HCT116 (cell line): ENCODE data around the gene EFL1. TPM values are rescaled to one million over a fixed set of nuclear protein-coding genes. Genes with fewer than 3 reads are reported as not detected.
"Not testable (repeated sequence)": the region's sequence is repeated elsewhere in the genome, so short reads cannot be mapped to it uniquely, and the experiment has no call there.

ENCODE experiments used
- ATAC-seq: fragments of 200-7000 bp; cut with Tn5 transposase; 2 replicates; pipeline ENCODE4 v1.9.1; 2020; ENCODE audit warnings: mild to moderate bottlenecking, moderate library complexity
- BruUV-seq: library from RNA; stranded (reverse); fragments of 400-500 nt; replicated peaks from 2 replicates; lab custom pipeline; 2021; lab: Mats Ljungman, UMichigan
- CTCF ChIA-PET: fragments of 300-600 bp; sonication (Branson Sonifier 250); formaldehyde crosslinking; loops from one replicate; lab custom pipeline; 2021; ENCODE audit warnings: antibody characterized with exemption; lab: Charles Lee
- POLR2A ChIA-PET: fragments of 300-600, 350-600 bp; sonication (Branson Sonifier 250); formaldehyde crosslinking; loops from one replicate; lab custom pipeline; 2021; ENCODE audit warnings: antibody characterized with exemption; lab: Charles Lee
- RAD21 ChIA-PET, 2 experiments: fragments of 300-600 bp; sonication (Branson Sonifier 250); formaldehyde crosslinking; loops; one replicate each; lab custom pipeline; 2023; ENCODE audit warnings: low total read pairs in 2 of 2; ENCODE audit not compliant: uncharacterized antibody in 2 of 2, unreplicated experiment in 2 of 2, low non-redundant PET in 1 of 2; lab: Charles Lee
- DNase-seq: peaks from one replicate; pipeline ENCODE4 v3.0.0-alpha.2; 2010; ENCODE audit warnings: low read depth, low spot score
- H2AFZ ChIP-seq: fragments of 200-600 bp; shearing (Covaris generic), sonication (generic); 2 replicates; pipeline ENCODE4 v1.6.1; 2017; ENCODE audit warnings: low read depth, mixed run types, mixed read lengths, antibody characterized with exemption, low read length; ENCODE audit not compliant: poor library complexity, severe bottlenecking
- H3K27ac ChIP-seq: 2 replicates; pipeline ENCODE4 v1.5.1; 2012; ENCODE audit warnings: low read depth, low read length
- H3K27me3 ChIP-seq: fragments of 200-600 bp; sonication (generic); 2 replicates; pipeline ENCODE4 v1.6.1; 2016; ENCODE audit warnings: mixed run types, low read length, mixed read lengths; ENCODE audit not compliant: insufficient read depth
- H3K36me3 ChIP-seq, 2 experiments: fragments of 200-500 bp in 1 of 2; fragments of 200-600 bp in 1 of 2; sonication (Bioruptor generic) in 1 of 2; sonication (generic) in 1 of 2; 2 replicates each; pipeline versions ENCODE4 v1.5.1 to v1.6.1; 2014 to 2016; ENCODE audit warnings: low read length in 2 of 2, inconsistent platforms in 1 of 2, mixed read lengths in 1 of 2, mixed run types in 1 of 2; ENCODE audit not compliant: insufficient read depth in 2 of 2, control insufficient read depth in 1 of 2
- H3K4me1 ChIP-seq, 2 experiments: fragments of 200-600 bp in 1 of 2; sonication (generic) in 1 of 2; 2 replicates each; pipeline versions ENCODE4 v1.5.1 to v1.6.1; 2012 to 2017; ENCODE audit warnings: low read length in 2 of 2, inconsistent platforms in 1 of 2, mild to moderate bottlenecking in 1 of 2, mixed read lengths in 1 of 2, mixed run types in 1 of 2, moderate library complexity in 1 of 2; ENCODE audit not compliant: insufficient read depth in 2 of 2, control insufficient read depth in 1 of 2
- H3K4me2 ChIP-seq: fragments of 200-600 bp; sonication (generic); 2 replicates; pipeline ENCODE4 v1.6.1; 2017; ENCODE audit warnings: mixed run types, low read length, mixed read lengths
- H3K4me3 ChIP-seq, 2 experiments: fragments of 200-600 bp in 1 of 2; sonication (generic) in 1 of 2; replicated peaks in 1 of 2; 2 replicates each; pipeline ENCODE4 v1.5.1; 2011 to 2016; ENCODE audit warnings: low read length in 2 of 2, control low read depth in 1 of 2, low read depth in 1 of 2, mild to moderate bottlenecking in 1 of 2, mixed read lengths in 1 of 2, mixed run types in 1 of 2
- H3K79me2 ChIP-seq: fragments of 200-600 bp; sonication (generic); 2 replicates; pipeline ENCODE4 v1.6.1; 2017; ENCODE audit warnings: mild to moderate bottlenecking, mixed run types, low read length, moderate library complexity, mixed read lengths; ENCODE audit not compliant: insufficient read depth
- H3K9ac ChIP-seq: fragments of 200-600 bp; sonication (generic); 2 replicates; pipeline ENCODE4 v1.6.1; 2016; ENCODE audit warnings: low read length, mixed read lengths
- H3K9me2 ChIP-seq: fragments of 200-600 bp; sonication (generic), shearing (Covaris generic); 2 replicates; pipeline ENCODE4 v1.6.1; 2017; ENCODE audit warnings: mixed run types, mild to moderate bottlenecking, moderate library complexity; ENCODE audit not compliant: insufficient read depth
- H3K9me3 ChIP-seq, 2 experiments: fragments of 200-500 bp in 1 of 2; fragments of 200-600 bp in 1 of 2; sonication (Bioruptor generic) in 1 of 2; sonication (generic) in 1 of 2; 2 replicates each; pipeline ENCODE4 v1.6.1; 2014 to 2017; ENCODE audit warnings: low read length in 2 of 2, mixed read lengths in 2 of 2, inconsistent platforms in 1 of 2, low read depth in 1 of 2, mild to moderate bottlenecking in 1 of 2, mixed run types in 1 of 2, moderate library complexity in 1 of 2; ENCODE audit not compliant: control insufficient read depth in 1 of 2, insufficient read depth in 1 of 2
- H4K20me1 ChIP-seq: fragments of 200-600 bp; sonication (generic), shearing (Covaris generic); 2 replicates; pipeline ENCODE4 v1.6.1; 2017; ENCODE audit warnings: mixed run types, mild to moderate bottlenecking, moderate library complexity; ENCODE audit not compliant: insufficient read depth
- CBX3 ChIP-seq: IDR thresholded peaks from 2 replicates; pipeline ENCODE4 v1.6.1; 2012; ENCODE audit warnings: low read depth
- ELF1 ChIP-seq: IDR thresholded peaks from 2 replicates; pipeline ENCODE4 v1.6.1; 2012; ENCODE audit warnings: low read depth, borderline replicate concordance
- FOSL1 ChIP-seq: IDR thresholded peaks from 2 replicates; pipeline ENCODE4 v1.6.1; 2012; ENCODE audit warnings: low read depth
- JUND ChIP-seq: IDR thresholded peaks from 2 replicates; pipeline ENCODE4 v1.6.1; 2012
- POLR2A ChIP-seq: IDR thresholded peaks from 2 replicates; pipeline ENCODE4 v1.7.0; 2011; ENCODE audit warnings: borderline replicate concordance; ENCODE audit not compliant: insufficient read depth, insufficient read length; ENCODE audit errors: extremely low read depth
- SP1 ChIP-seq: IDR thresholded peaks from 2 replicates; pipeline ENCODE4 v1.6.1; 2012; ENCODE audit warnings: low read depth
- intact Hi-C: fragments of 100-400 bp; cut with micrococcal nuclease; formaldehyde crosslinking; loops from 2 replicates; pipeline ENCODE4 v1.10.0; 2022
- total RNA-seq: library from RNA; stranded (reverse); gene quantifications from one replicate; pipeline ENCODE4 v1.2.1, GENCODE V29; 2021; ENCODE audit not compliant: unreplicated experiment
- TF ChIP-seq, protein P1 (sequence below): IDR thresholded peaks from 2 replicates; pipeline ENCODE4 v1.6.1; 2012
- TF ChIP-seq, protein P2 (sequence below): IDR thresholded peaks from 2 replicates; pipeline ENCODE4 v1.6.1; 2012

EFL1 gene
- total RNA-seq, 1 experiment from 2014 or later: 12.7 TPM

DNA sequence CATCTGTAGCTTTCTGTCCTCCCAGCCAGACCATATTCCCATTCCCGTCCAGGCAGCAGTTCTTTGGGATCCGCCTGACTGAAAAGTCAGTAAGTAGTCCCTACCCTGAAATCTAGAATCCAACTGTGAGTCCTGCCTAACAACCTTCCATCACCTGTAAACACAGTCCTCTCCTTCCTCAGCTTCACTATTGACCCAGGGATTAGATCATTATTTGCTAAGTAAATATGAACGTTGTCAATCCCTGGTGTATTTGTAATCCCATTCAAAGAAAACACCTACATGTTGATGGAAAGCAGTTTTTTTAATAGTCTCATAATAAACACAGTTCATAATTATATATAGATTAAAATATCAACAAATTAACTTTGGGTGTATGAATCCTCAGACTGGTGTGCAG lies 816 bp upstream of the EFL1 start:
- peaks cover 8 to 15% of the 10 kb centered on the region in 2 experiments for H3K4me1 ChIP-seq
- peak overlapping the region; percentile 60 for H3K9ac ChIP-seq
- TF ChIP-seq POLR2A (no peak), ELF1 (no peak)
- TF ChIP-seq, protein P1, sequence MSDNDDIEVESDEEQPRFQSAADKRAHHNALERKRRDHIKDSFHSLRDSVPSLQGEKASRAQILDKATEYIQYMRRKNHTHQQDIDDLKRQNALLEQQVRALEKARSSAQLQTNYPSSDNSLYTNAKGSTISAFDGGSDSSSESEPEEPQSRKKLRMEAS: no peak
- TF ChIP-seq, protein P2, sequence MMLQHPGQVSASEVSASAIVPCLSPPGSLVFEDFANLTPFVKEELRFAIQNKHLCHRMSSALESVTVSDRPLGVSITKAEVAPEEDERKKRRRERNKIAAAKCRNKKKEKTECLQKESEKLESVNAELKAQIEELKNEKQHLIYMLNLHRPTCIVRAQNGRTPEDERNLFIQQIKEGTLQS: no peak
- H3K79me2 ChIP-seq: peaks cover 9% of the 10 kb centered on the region
- POLR2A ChIA-PET: no interaction called here
- 0 out of 2 replicates have a peak, but pooled peaks cover 2% of the 10 kb centered on the region for H3K27me3 ChIP-seq
- ATAC-seq (no peak), DNase-seq (no peak)
- BruUV-seq: no TSS peak
- intact Hi-C loops: no loop called here
- 0 out of 2 replicates have a peak, but pooled peaks cover 2% of the 10 kb centered on the region for H4K20me1 ChIP-seq
- RAD21 ChIA-PET: no interaction called here
- H3K27ac ChIP-seq: no peak overlapping the region
- H2AFZ ChIP-seq: no peak overlapping the region
- peak overlapping the region; percentile 82 for H3K4me2 ChIP-seq
- H3K9me2 ChIP-seq: no peaks in the 10 kb centered on the region
- H3K9me3 ChIP-seq: no peaks in the 10 kb centered on the region
- H3K36me3 ChIP-seq: no peaks in the 10 kb centered on the region; a peak in 1 of 4 replicates
- peak overlapping the region; percentile 81 to 83 for H3K4me3 ChIP-seq
- CTCF ChIA-PET: no interaction called here

DNA sequence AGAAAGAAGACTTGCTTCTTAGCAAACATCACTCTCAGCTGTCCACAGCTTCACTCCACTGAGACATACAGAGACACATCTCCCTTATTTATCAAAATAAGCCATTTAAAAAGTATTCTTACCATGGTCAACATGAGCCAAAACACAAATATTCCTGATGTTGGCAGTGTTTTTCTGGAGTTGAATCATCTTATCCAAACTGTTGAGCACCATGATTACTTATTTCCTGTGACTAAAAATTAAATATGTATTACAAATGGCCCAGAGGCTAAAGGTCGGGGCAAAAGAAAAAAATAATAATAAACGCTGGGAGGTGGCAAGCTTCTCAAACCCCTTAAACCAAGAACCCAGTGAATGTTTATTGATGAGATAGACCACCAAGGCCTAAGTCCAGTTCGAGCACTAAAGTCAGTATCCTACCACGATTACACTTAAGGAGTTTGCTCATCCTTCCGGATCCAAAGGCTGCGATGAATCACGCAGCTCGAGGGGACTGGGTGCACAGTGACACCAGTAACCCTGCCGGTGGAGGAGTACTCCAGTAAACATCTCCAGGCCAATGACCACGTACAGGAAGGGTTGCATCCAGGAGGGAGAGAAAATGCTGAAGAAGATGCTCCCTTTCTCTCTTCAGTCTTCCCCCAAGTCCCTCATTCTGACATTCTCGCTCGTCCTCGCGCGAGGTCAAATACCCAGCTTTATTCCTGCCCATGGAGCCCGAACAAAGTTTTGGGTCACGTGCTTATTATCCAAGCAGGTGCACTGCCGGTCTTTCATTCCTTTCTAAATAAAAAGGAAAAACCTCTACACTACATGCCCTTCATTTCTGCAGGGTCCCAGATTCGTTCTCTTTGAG lies 740 bp downstream of the EFL1 start:
- 0 out of 2 replicates have a peak, but pooled peaks have one; percentile 18 for TF ChIP-seq CBX3
- 0 out of 2 replicates have a peak, but pooled peaks have one; percentile 9 for TF ChIP-seq SP1
- peak; percentile 21; the same call in 1 of the 2 replicates for TF ChIP-seq FOSL1
- 0 out of 2 replicates have a peak, but pooled peaks have one; percentile 15 for TF ChIP-seq JUND
- TF ChIP-seq, protein P1: 0 out of 2 replicates have a peak, but pooled peaks have one; percentile 20
- peak; percentile 8 for DNase-seq
- CTCF ChIA-PET, H2AFZ ChIP-seq, POLR2A ChIA-PET, H3K27me3 ChIP-seq, H3K9me3 ChIP-seq, BruUV-seq, H3K9me2 ChIP-seq, H3K79me2 ChIP-seq, H4K20me1 ChIP-seq, RAD21 ChIA-PET, H3K36me3 ChIP-seq, intact Hi-C loops: not testable (repeated sequence)
- H3K4me1 ChIP-seq: peaks cover 8 to 15% of the 10 kb centered on the region in 2 experiments
- H3K4me3 ChIP-seq: peak overlapping the region; percentile 81 to 83
- peak overlapping the region; percentile 66 for H3K27ac ChIP-seq
- H3K9ac ChIP-seq: peak overlapping the region; percentile 60
- peak; percentile 56 for ATAC-seq
- peak overlapping the region; percentile 82 for H3K4me2 ChIP-seq

DNA sequence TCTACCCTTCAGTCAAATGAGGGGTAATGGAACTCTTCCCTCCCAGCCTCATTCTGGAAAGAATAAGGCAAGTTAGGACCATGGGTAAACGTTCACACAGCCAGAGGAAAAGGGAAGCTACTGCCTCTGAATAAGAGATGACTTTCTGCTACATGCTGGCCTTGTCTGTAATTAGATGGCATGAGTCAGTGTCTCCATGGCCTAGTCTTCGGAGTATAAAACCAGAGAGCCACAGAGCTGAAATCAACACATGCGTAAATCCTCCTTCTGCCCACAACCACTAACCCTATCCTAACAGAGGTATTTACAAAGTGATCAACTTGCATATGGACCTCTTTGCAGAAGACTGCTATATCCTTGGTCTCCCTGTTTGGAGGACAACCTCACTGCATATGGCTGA lies 14.3 kb downstream of the EFL1 start:
- H3K27me3 ChIP-seq, intact Hi-C loops, DNase-seq, H3K36me3 ChIP-seq, BruUV-seq, RAD21 ChIA-PET, ATAC-seq, H4K20me1 ChIP-seq, H3K4me2 ChIP-seq, H3K9me3 ChIP-seq, H3K4me3 ChIP-seq, H3K9me2 ChIP-seq, POLR2A ChIA-PET, H3K4me1 ChIP-seq, H3K27ac ChIP-seq, H2AFZ ChIP-seq, CTCF ChIA-PET, H3K79me2 ChIP-seq, H3K9ac ChIP-seq: not testable (repeated sequence)
